H1 (cell line): ENCODE data around the gene CACNA2D1. TPM values are rescaled to one million over a fixed set of nuclear protein-coding genes. Genes with fewer than 3 reads are reported as not detected.

ENCODE experiments used
- CTCF ChIA-PET: fragments of 300-600 bp; sonication (Branson Sonifier 250); formaldehyde crosslinking; loops from one replicate; lab custom pipeline; 2021; ENCODE audit not compliant: partially characterized antibody; lab: Charles Lee
- POLR2A ChIA-PET: fragments of 300-600 bp; sonication (Branson Sonifier 250); formaldehyde crosslinking; loops from one replicate; lab custom pipeline; 2021; ENCODE audit warnings: inconsistent platforms; ENCODE audit not compliant: partially characterized antibody; lab: Charles Lee
- DNase-seq, 2 experiments: peaks; one replicate each; pipeline versions ENCODE4 v3.0.0 to v3.0.0-alpha.2; 2010 to 2022; ENCODE audit warnings: low spot score in 2 of 2, low read depth in 1 of 2, mixed read lengths in 1 of 2
- FAIRE-seq: peaks from 2 replicates; lab custom pipeline; 2011; peaks lifted over from hg19 to GRCh38; lab: Jason Lieb, UNC
- H2AFZ ChIP-seq: 2 replicates; pipeline ENCODE4 v1.8.1; 2012; ENCODE audit warnings: low read length, inconsistent platforms
- H2AK5ac ChIP-seq: 2 replicates; pipeline ENCODE4 v1.6.1; 2013; ENCODE audit warnings: low read depth, low read length
- H2BK120ac ChIP-seq: replicated peaks from 2 replicates; pipeline ENCODE3; 2013; ENCODE audit warnings: low read depth, low read length, inconsistent platforms
- H2BK12ac ChIP-seq: 2 replicates; pipeline ENCODE4 v1.6.1; 2013; ENCODE audit warnings: low read depth, low read length
- H2BK15ac ChIP-seq: 2 replicates; pipeline ENCODE4 v1.6.1; 2013; ENCODE audit warnings: low read length
- H2BK20ac ChIP-seq: 2 replicates; pipeline ENCODE4 v1.6.1; 2013; ENCODE audit warnings: low read length
- H2BK5ac ChIP-seq: 2 replicates; pipeline ENCODE4 v1.6.1; 2013; ENCODE audit warnings: low read depth, low read length
- H3K14ac ChIP-seq: 2 replicates; pipeline ENCODE4 v1.6.1; 2013; ENCODE audit warnings: inconsistent platforms; ENCODE audit not compliant: insufficient read length
- H3K18ac ChIP-seq: 2 replicates; pipeline ENCODE4 v1.6.1; 2013; ENCODE audit warnings: low read length; ENCODE audit errors: extremely low read depth
- H3K23ac ChIP-seq: 2 replicates; pipeline ENCODE4 v1.6.1; 2013; ENCODE audit warnings: inconsistent platforms; ENCODE audit not compliant: insufficient read length
- H3K23me2 ChIP-seq: 2 replicates; pipeline ENCODE4 v1.6.1; 2013; ENCODE audit warnings: low read depth, low read length
- H3K27ac ChIP-seq: 2 replicates; pipeline ENCODE4 v1.6.1; 2011; ENCODE audit warnings: low read depth, low read length, inconsistent platforms
- H3K27me3 ChIP-seq, 4 experiments: replicated peaks in 1 of 4; 1 replicate in 1 of 4; 2 replicates in 3 of 4; pipeline versions ENCODE4 v1.6.1 to v1.8.1; 2011 to 2013; ENCODE audit warnings: low read length in 3 of 4, mild to moderate bottlenecking in 3 of 4, inconsistent platforms in 2 of 4, mixed read lengths in 2 of 4, moderate library complexity in 1 of 4; ENCODE audit not compliant: control insufficient read depth in 3 of 4, insufficient read depth in 3 of 4; ENCODE audit errors: extremely low read depth in 1 of 4
- H3K36me3 ChIP-seq, 4 experiments: 2 replicates each; pipeline versions ENCODE4 v1.6.1 to v1.8.1; 2011 to 2013; ENCODE audit warnings: mild to moderate bottlenecking in 4 of 4, low read length in 3 of 4, moderate library complexity in 2 of 4, control low read depth in 1 of 4, inconsistent platforms in 1 of 4; ENCODE audit not compliant: insufficient read depth in 4 of 4, control insufficient read depth in 2 of 4
- H3K4ac ChIP-seq: replicated peaks from 2 replicates; pipeline ENCODE3; 2013; ENCODE audit warnings: low read length, low read depth, mixed read lengths, inconsistent platforms; ENCODE audit not compliant: insufficient read length
- H3K4me1 ChIP-seq, 4 experiments: replicated peaks in 1 of 4; 1 replicate in 1 of 4; 2 replicates in 3 of 4; pipeline versions ENCODE4 v1.6.1 to v1.8.1; 2011 to 2013; ENCODE audit warnings: low read length in 3 of 4, inconsistent platforms in 2 of 4, mixed read lengths in 1 of 4; ENCODE audit not compliant: insufficient read depth in 4 of 4, control insufficient read depth in 3 of 4
- H3K4me2 ChIP-seq, 2 experiments: 2 replicates each; pipeline versions ENCODE4 v1.6.1 to v1.8.1; 2011 to 2013; ENCODE audit warnings: low read depth in 2 of 2, low read length in 2 of 2, control low read depth in 1 of 2, inconsistent platforms in 1 of 2, mild to moderate bottlenecking in 1 of 2; ENCODE audit not compliant: insufficient read depth in 1 of 2
- H3K4me3 ChIP-seq, 4 experiments: fragments of 200-600, 300-600 bp in 1 of 4; sonication (generic), shearing (Covaris generic), sonication (Bioruptor Twin) in 1 of 4; 2 replicates each; pipeline versions ENCODE4 v1.5.1 to v1.8.1; 2011 to 2016; ENCODE audit warnings: low read length in 4 of 4, low read depth in 3 of 4, control low read depth in 2 of 4, inconsistent platforms in 2 of 4, mild to moderate bottlenecking in 2 of 4, mixed read lengths in 1 of 4, moderate library complexity in 1 of 4; ENCODE audit not compliant: insufficient read depth in 2 of 4; ENCODE audit errors: extremely low read depth in 1 of 4
- H3K56ac ChIP-seq: replicated peaks from 2 replicates; pipeline ENCODE3; 2013; ENCODE audit warnings: low read depth, mild to moderate bottlenecking, mixed read lengths, low read length, inconsistent platforms; ENCODE audit not compliant: insufficient read length
- H3K79me1 ChIP-seq: 2 replicates; pipeline ENCODE4 v1.6.1; 2013; ENCODE audit warnings: low read depth, low read length, control low read depth
- H3K79me2 ChIP-seq, 2 experiments: 2 replicates each; pipeline versions ENCODE4 v1.6.1 to v1.8.1; 2012 to 2013; ENCODE audit warnings: low read length in 2 of 2, mild to moderate bottlenecking in 2 of 2, inconsistent platforms in 1 of 2; ENCODE audit not compliant: insufficient read depth in 2 of 2, control insufficient read depth in 1 of 2
- H3K9ac ChIP-seq, 4 experiments: replicated peaks in 1 of 4; 1 replicate in 1 of 4; 2 replicates in 3 of 4; pipeline versions ENCODE4 v1.6.1 to v1.8.1; 2011 to 2013; ENCODE audit warnings: low read depth in 3 of 4, low read length in 3 of 4, control low read depth in 2 of 4, mild to moderate bottlenecking in 2 of 4, moderate library complexity in 2 of 4, inconsistent platforms in 1 of 4; ENCODE audit errors: extremely low read depth in 1 of 4
- H3K9me3 ChIP-seq, 2 experiments: 2 replicates each; pipeline versions ENCODE4 v1.6.1 to v1.8.1; 2012 to 2013; ENCODE audit warnings: mild to moderate bottlenecking in 2 of 2, moderate library complexity in 2 of 2, control low read depth in 1 of 2, inconsistent platforms in 1 of 2, low read depth in 1 of 2, low read length in 1 of 2, mixed read lengths in 1 of 2; ENCODE audit not compliant: insufficient read depth in 2 of 2
- H4K20me1 ChIP-seq, 2 experiments: replicated peaks in 1 of 2; 2 replicates each; pipeline versions ENCODE3 to v1.8.1; 2011 to 2013; ENCODE audit warnings: inconsistent platforms in 2 of 2, low read length in 2 of 2, mild to moderate bottlenecking in 1 of 2; ENCODE audit not compliant: insufficient read depth in 2 of 2, control insufficient read depth in 1 of 2
- H4K5ac ChIP-seq: 2 replicates; pipeline ENCODE4 v1.6.1; 2013; ENCODE audit warnings: low read length, low read depth, mixed read lengths, inconsistent platforms; ENCODE audit not compliant: insufficient read length
- H4K8ac ChIP-seq: 2 replicates; pipeline ENCODE4 v1.8.0; 2013; ENCODE audit warnings: mild to moderate bottlenecking, moderate library complexity, low read length, inconsistent platforms; ENCODE audit not compliant: insufficient read depth; ENCODE audit errors: extremely low read depth
- H4K91ac ChIP-seq: replicated peaks from 2 replicates; pipeline ENCODE3; 2013; ENCODE audit warnings: low read length, mixed read lengths, inconsistent platforms; ENCODE audit not compliant: insufficient read length
- BRCA1 ChIP-seq: IDR thresholded peaks from 2 replicates; pipeline ENCODE4 v1.6.1; 2012; ENCODE audit warnings: low read depth, low read length, improper control_type of control experiment
- SAP30 ChIP-seq: fragments of 300-600 bp; sonication (generic); IDR thresholded peaks from 2 replicates; pipeline ENCODE4 v1.7.1; 2012; ENCODE audit warnings: low read length, moderate library complexity, mild to moderate bottlenecking, inconsistent platforms; ENCODE audit not compliant: insufficient read depth, insufficient replicate concordance
- SP2 ChIP-seq: IDR thresholded peaks from 2 replicates; pipeline ENCODE4 v1.6.1; 2012; ENCODE audit warnings: mild to moderate bottlenecking, low read length, inconsistent platforms
- TEAD4 ChIP-seq: IDR thresholded peaks from 2 replicates; pipeline ENCODE4 v1.6.1; 2012; ENCODE audit warnings: low read depth, low read length, inconsistent platforms, mixed read lengths
- WGBS, 2 experiments: shearing (Covaris generic) in 1 of 2; methylation state at CpG; one replicate each; pipeline versions ENCODE4 v1.1.6 to v1.1.7; 2013 to 2015; ENCODE audit warnings: low lambda C conversion rate in 2 of 2, mixed read lengths in 2 of 2, inconsistent platforms in 1 of 2, low coverage in 1 of 2, missing lambda C conversion rate in 1 of 2; ENCODE audit not compliant: insufficient replicate concordance in 2 of 2, insufficient coverage in 1 of 2, insufficient read length in 1 of 2; ENCODE audit errors: extremely low coverage in 1 of 2, missing lambda C conversion rate in 1 of 2; 5-methylcytosine and 5-hydroxymethylcytosine counted together
- polyA plus RNA-seq, 7 experiments: library from polyadenylated mRNA; depleted of rRNA in 3 of 7; stranded (reverse) in 5 of 7; unstranded in 2 of 7; fragments of >200 nt in 5 of 7; fragments of 200-250 nt in 2 of 7; gene quantifications; 1 replicate in 5 of 7; 2 replicates in 1 of 7; 4 replicates in 1 of 7; pipeline versions ENCODE4 v1.2.1 to v1.2.3, GENCODE V29; 2011 to 2013; ENCODE audit warnings: missing spikeins in 2 of 7, mixed read lengths in 2 of 7
- total RNA-seq: library from RNA; stranded (reverse); fragmentation: NEBNext Ultra II Directional; extraction: Animal tissue kit (Norgen Biotek cat#: 25700); gene quantifications from 2 replicates; pipeline ENCODE4 v1.2.1, GENCODE V29; 2021
- TF ChIP-seq, protein P1 (sequence below): IDR thresholded peaks from 2 replicates; pipeline ENCODE4 v1.6.1; 2012; ENCODE audit warnings: low read length, inconsistent platforms

The CACNA2D1 gene
- total and polyA plus RNA-seq, 2 of the 8 experiments (the other 6 are each of a cell fraction or from before 2014, with no cell fraction given), result 4.3 to 27.3 TPM

GRCh38 chr7:81960026-81960425 lies 483.6 kb downstream of the CACNA2D1 start:
- Histone ChIP-seq H4K5ac (no peak overlapping the region), H3K9me3 (no peaks in the 10 kb centered on the region), H3K14ac (no peak overlapping the region), H4K20me1 (no peaks in the 10 kb centered on the region), H2BK20ac (no peak overlapping the region), H3K23ac (no peak overlapping the region), H3K4me3 (no peak overlapping the region), H3K4ac (no peak overlapping the region), H3K23me2 (no peaks in the 10 kb centered on the region), H3K27me3 (no peaks in the 10 kb centered on the region), H3K4me2 (no peak overlapping the region), H3K27ac (no peak overlapping the region), H2BK120ac (no peak overlapping the region), H3K79me1 (no peaks in the 10 kb centered on the region), H2AK5ac (no peak overlapping the region), H3K79me2 (no peaks in the 10 kb centered on the region), H2AFZ (no peak overlapping the region), H3K36me3 (peaks cover 0 to 5% (median 0%) of the 10 kb centered on the region in 4 experiments; a peak in 3 of 8 replicates), H3K56ac (no peak overlapping the region), H3K4me1 (peaks cover 0 to 2% (median 0%) of the 10 kb centered on the region in 4 experiments; a peak in 2 of 7 replicates), H3K9ac (no peak overlapping the region), H2BK15ac (no peak overlapping the region), H4K8ac (no peak overlapping the region), H3K18ac (no peak overlapping the region), H4K91ac (no peak overlapping the region), H2BK5ac (no peak overlapping the region), H2BK12ac (no peak overlapping the region)
- FAIRE-seq (no peak), DNase-seq (no peak)
- 86% methylated on average over 2 of the region's 2 CpGs; no CpG with 5 or more reads in 1 of the 2 experiments for WGBS, 2 experiments
- TF ChIP-seq TEAD4 (no peak), SP2 (no peak), SAP30 (no peak), BRCA1 (no peak)
- TF ChIP-seq, protein P1, sequence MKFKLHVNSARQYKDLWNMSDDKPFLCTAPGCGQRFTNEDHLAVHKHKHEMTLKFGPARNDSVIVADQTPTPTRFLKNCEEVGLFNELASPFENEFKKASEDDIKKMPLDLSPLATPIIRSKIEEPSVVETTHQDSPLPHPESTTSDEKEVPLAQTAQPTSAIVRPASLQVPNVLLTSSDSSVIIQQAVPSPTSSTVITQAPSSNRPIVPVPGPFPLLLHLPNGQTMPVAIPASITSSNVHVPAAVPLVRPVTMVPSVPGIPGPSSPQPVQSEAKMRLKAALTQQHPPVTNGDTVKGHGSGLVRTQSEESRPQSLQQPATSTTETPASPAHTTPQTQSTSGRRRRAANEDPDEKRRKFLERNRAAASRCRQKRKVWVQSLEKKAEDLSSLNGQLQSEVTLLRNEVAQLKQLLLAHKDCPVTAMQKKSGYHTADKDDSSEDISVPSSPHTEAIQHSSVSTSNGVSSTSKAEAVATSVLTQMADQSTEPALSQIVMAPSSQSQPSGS, result no peak
- POLR2A ChIA-PET, result no interaction called here
- CTCF ChIA-PET, result interaction anchor here (1.6 to 1.9 kb wide), 2 partner anchors 57 to 460 kb away, joined by 5 to 12 read pairs; no protein-coding TSS in a partner anchor
